Neural progenitor cell (in vitro differentiated cells): Measurements from ENCODE around the gene SLC35F3.

Experiments
- CTCF ChIP-seq: fragments of 200-600 bp; sonication (generic); IDR thresholded peaks from 2 replicates; pipeline ENCODE4 v1.5.1; 2017; ENCODE audit warnings: antibody characterized with exemption, mild to moderate bottlenecking
- EZH2 ChIP-seq: fragments of 200-600 bp; sonication (generic); IDR thresholded peaks from 2 replicates; pipeline ENCODE4 v1.6.1; 2017; ENCODE audit warnings: antibody characterized with exemption, mild to moderate bottlenecking, moderate library complexity

GRCh38 chr1:233993651-233994050 lies 89.2 kb downstream of the SLC35F3 start:
- TF ChIP-seq CTCF = no peak
- TF ChIP-seq EZH2 = no peak
